GM21786 (cell line): ENCODE measurements around the gene JDP2.
A peak's percentile ranks its signal among the peaks of the same experiment; 100 is the strongest.

Experiments used
- ATAC-seq: cut with Tn5 transposase; IDR thresholded peaks from one replicate; pipeline ENCODE4 v1.9.1; 2021; ENCODE audit not compliant: unreplicated experiment

Gene JDP2

GRCh38 chr14:75511201-75511600, 83.4 kb downstream of the JDP2 start:
- ATAC-seq, result no peak

GRCh38 chr14:75513911-75514672, 86.3 kb downstream of the JDP2 start:
- ATAC-seq, result peak; percentile 37

- ATAC-seq, result peak; percentile 49
Measured at GRCh38 chr14:75514673-75515628, 87.1 kb downstream of the JDP2 start.

GRCh38 chr14:75515629-75515996, 87.8 kb downstream of the JDP2 start:
- ATAC-seq, result peak; percentile 39

GRCh38 chr14:75518625-75519024, 90.8 kb downstream of the JDP2 start:
- no peak for ATAC-seq

GRCh38 chr14:75519394-75519793, 91.6 kb downstream of the JDP2 start:
- no peak for ATAC-seq

- no peak for ATAC-seq
Measured at GRCh38 chr14:75519826-75520728, 92.3 kb downstream of the JDP2 start.

GRCh38 chr14:75520852-75521251, 93.0 kb downstream of the JDP2 start:
- no peak for ATAC-seq

- peak; percentile 18 for ATAC-seq
Measured at GRCh38 chr14:75521415-75522199, 93.8 kb downstream of the JDP2 start.

GRCh38 chr14:75522224-75522982, 94.6 kb downstream of the JDP2 start, which contains the start of gene BATF:
BATF (plus strand) TSS chr14:75522469; CDS start chr14:75522683, 214 bp downstream.
- peak; percentile 55 for ATAC-seq

GRCh38 chr14:75522983-75523318, 95.1 kb downstream of the JDP2 start:
- ATAC-seq, result no peak
